ENCODE results near the gene MDH1B. TPM values are rescaled to one million over a fixed set of nuclear protein-coding genes. Genes with fewer than 3 reads are reported as not detected.

Gene MDH1B
- total and polyA plus RNA-seq, 11 donors, result 0.30 to 2.0 (median 1.00) TPM

DNA sequence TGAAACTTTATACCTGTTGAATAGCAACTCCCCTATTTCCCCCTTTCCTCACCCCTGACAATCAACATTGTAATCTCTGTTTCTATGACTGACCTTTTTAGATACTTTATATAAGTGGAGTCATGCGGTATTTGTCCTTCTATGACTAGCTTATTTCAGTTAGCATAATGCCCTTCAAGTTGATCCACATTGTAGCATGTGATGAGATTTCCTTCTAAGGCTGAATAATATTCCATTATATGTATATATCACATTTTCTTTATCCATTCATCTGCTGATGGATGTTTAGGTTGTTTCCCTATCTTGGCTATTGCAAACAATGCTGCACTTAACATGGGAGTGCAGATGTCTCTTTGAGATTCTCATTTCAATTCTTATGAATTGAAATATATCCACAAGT, 9.7 kb upstream of the MDH1B start:
- H3K27me3 ChIP-seq, result no peaks in the 10 kb centered on the region
- no peaks in the 10 kb centered on the region for H3K4me1 ChIP-seq
- 51 to 68% (median 63%) methylated on average over 1 of the region's 1 CpG for WGBS, 4 donors
- DNase-seq, result no peak
- ATAC-seq, result no peak
- TF ChIP-seq, protein P1, sequence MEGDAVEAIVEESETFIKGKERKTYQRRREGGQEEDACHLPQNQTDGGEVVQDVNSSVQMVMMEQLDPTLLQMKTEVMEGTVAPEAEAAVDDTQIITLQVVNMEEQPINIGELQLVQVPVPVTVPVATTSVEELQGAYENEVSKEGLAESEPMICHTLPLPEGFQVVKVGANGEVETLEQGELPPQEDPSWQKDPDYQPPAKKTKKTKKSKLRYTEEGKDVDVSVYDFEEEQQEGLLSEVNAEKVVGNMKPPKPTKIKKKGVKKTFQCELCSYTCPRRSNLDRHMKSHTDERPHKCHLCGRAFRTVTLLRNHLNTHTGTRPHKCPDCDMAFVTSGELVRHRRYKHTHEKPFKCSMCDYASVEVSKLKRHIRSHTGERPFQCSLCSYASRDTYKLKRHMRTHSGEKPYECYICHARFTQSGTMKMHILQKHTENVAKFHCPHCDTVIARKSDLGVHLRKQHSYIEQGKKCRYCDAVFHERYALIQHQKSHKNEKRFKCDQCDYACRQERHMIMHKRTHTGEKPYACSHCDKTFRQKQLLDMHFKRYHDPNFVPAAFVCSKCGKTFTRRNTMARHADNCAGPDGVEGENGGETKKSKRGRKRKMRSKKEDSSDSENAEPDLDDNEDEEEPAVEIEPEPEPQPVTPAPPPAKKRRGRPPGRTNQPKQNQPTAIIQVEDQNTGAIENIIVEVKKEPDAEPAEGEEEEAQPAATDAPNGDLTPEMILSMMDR (IDR thresholded peaks at IDR 0.05), result no peak
- TF ChIP-seq POLR2A (IDR thresholded peaks at IDR 0.05), result no peak
- no peak overlapping the region for H3K4me3 ChIP-seq
- H3K36me3 ChIP-seq, result peaks cover 0 to 99% (median 80%) of the 10 kb centered on the region in 9 donors
- peaks cover 0 to 21% (median 9%) of the 10 kb centered on the region in 12 donors for H3K9me3 ChIP-seq
- intact Hi-C loops (cut with DNase I), result loop anchor here in 1 of 10 donors (5.0 kb wide), 1 partner anchor 78 kb away; no protein-coding TSS in a partner anchor
- H3K27ac ChIP-seq, result no peak overlapping the region

DNA sequence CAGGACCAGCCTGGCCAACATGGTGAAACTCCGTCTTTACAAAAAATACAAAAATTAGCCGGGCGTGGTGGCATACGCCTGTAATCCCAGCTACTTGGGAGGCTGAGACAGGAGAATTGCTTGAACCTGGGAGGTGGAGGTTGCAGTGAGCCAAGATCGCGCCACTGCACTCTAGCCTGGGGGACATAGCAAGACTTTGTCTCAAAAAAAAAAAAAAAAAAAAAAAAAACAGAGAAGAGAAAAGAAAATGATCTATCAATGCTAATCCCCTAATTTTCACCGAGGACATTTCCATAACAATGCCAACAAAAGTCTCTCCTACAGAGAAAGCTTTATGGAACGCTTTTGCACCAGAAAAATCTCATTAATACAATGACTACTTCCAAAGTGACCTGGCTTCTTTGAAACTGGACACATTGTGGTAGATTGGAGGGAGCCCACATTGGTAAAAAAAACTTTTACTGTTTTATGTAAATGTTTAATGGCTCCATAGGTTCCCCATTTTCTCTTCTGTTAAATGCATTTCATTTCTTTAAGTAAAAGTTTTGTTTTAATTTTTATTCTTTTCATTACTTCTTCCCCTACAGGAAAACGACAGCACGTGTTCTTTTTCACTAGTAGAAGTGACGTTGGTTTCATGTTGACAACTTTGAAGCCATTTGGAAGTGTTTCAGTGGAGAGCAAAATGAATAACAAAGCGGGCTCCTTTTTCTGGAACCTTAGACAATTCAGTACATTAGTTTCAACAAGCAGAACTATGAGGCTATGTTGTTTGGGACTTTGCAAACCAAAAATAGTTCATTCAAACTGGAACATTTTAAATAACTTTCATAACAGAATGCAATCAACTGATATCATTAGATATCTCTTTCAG, 1.2 kb upstream of the MDH1B start:
- no peaks in the 10 kb centered on the region for H3K9me3 ChIP-seq
- H3K27ac ChIP-seq, result peak overlapping the region in 10 of 12 donors; percentile 82 to 95 (median 89)
- H3K4me1 ChIP-seq, result peaks cover 3 to 43% (median 35%) of the 10 kb centered on the region in 12 donors
- intact Hi-C loops (cut with DNase I), result loop anchor here in 2 of 10 donors (5.0 to 10.0 kb wide), 3 partner anchors 74 to 949 kb away; partner anchors contain the start of gene CCNYL1 (in 1 of the 2)
- H3K36me3 ChIP-seq, result peaks cover 0 to 45% (median 30%) of the 10 kb centered on the region in 9 donors
- no peak for DNase-seq
- WGBS, 4 donors, result 36 to 46% (median 39%) methylated on average over 11 to 12 of the region's 12 CpGs
- no peak for ATAC-seq
- TF ChIP-seq POLR2A (IDR thresholded peaks at IDR 0.05), result no peak
- TF ChIP-seq, protein P1 (IDR thresholded peaks at IDR 0.05), result no peak
- peak overlapping the region; percentile 68 to 97 (median 84) for H3K4me3 ChIP-seq
- H3K27me3 ChIP-seq, result peaks cover 0 to 3% (median 0%) of the 10 kb centered on the region in 9 donors

DNA sequence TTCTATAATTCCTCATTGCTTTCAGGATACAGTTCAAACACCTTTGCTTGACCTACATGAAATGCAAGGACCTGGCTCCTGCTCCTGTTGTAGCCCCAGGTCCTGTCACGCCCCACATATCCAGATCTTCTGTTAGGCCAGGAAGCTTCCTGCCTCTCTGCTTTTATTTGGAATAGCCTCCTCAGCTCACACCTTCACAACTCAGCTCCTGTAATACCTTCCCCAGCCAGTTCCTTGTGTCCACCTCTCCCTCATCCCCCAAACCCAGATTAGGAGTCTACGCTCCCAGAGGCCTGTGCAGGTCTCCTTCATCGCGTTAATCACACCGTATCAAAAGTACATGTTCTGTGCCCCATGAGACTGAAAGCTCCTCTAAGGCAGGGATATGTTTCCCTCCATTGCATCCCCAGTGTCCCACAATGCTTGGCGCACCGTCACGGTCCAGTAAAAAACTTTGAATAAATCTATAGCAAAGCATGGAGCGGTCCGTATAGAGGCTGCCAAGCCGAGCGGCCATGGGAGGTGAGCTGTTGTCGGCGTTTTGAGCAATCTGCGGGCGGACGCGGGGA, 371 bp downstream of the MDH1B start:
- WGBS, 4 donors, result 8 to 13% (median 8%) methylated on average over 16 to 18 of the region's 18 CpGs
- intact Hi-C loops (cut with DNase I), result loop anchor here in 2 of 10 donors (5.0 to 10.0 kb wide), 3 partner anchors 72 to 950 kb away; partner anchors contain the start of gene CCNYL1 (in 1 of the 2)
- Histone ChIP-seq H3K36me3 (peaks cover 0 to 30% (median 17%) of the 10 kb centered on the region in 9 donors), H3K27ac (peak overlapping the region; percentile 82 to 95 (median 89)), H3K27me3 (peaks cover 0 to 3% (median 0%) of the 10 kb centered on the region in 9 donors), H3K9me3 (no peaks in the 10 kb centered on the region), H3K4me1 (peaks cover 3 to 43% (median 35%) of the 10 kb centered on the region in 12 donors), H3K4me3 (peak overlapping the region; percentile 68 to 97 (median 84))
- ATAC-seq (peak in 1 of 4 donors; percentile 12), DNase-seq (no peak)
- TF ChIP-seq, protein P1 (IDR thresholded peaks at IDR 0.05), result no peak

DNA sequence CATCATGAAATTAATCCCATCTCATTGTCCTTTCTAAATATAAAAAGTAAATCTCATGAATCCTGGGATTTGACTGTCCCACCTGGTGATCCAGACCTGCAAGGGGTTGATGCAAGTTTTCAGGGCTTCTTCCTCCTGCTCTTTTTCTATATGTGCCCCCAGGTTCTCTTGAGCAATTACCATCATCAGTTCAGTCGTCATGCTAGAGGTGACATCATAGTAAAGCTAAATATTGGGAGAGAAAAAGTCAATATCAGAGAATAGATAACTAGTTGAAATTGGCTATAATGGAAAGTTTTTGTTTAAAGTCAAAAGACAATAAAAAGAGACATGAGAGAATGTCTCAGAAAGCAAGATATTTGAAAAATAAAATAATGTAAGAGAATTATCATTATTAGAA, 8.3 kb downstream of the MDH1B start:
- H3K4me3 ChIP-seq, result no peak overlapping the region
- no peaks in the 10 kb centered on the region for H3K4me1 ChIP-seq
- no peak overlapping the region for H3K27ac ChIP-seq
- ATAC-seq (no peak), DNase-seq (no peak)
- H3K36me3 ChIP-seq, result no peaks in the 10 kb centered on the region
- H3K27me3 ChIP-seq, result no peaks in the 10 kb centered on the region
- 42 to 52% (median 45%) methylated on average over 1 of the region's 1 CpG for WGBS, 4 donors
- intact Hi-C loops (cut with DNase I), result no loop called here
- no peaks in the 10 kb centered on the region for H3K9me3 ChIP-seq
- TF ChIP-seq POLR2A (IDR thresholded peaks at IDR 0.05), result no peak
- TF ChIP-seq, protein P1 (IDR thresholded peaks at IDR 0.05), result no peak

Measured in heart left ventricle (tissue), 16 donors.